Measurements from ENCODE around the gene SPPL3. TPM values are rescaled to one million over a fixed set of nuclear protein-coding genes. Genes with fewer than 3 reads are reported as not detected.

The SPPL3 gene
- total RNA-seq, 4 donors from 2014 or later, result 25.7 to 37.5 (median 34.7) TPM

DNA sequence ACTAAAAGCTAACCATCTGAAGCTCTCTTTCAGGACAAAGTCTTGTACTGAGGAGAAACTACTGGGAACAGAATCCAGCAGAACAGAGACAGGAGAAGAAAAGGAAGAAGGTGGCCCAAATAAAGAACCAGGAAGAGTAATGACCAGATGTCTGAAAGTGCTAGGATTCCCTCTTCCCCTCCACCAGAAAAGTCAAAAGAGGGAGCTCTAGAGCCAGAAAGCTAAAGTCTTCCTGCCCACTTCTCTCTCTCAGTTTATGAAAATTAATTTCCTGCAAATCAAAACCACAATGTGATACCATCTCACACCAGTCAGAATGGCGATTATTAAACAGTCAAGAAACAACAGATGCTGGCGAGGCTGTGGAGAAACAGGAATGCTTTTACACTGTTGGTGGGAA is 47.2 kb downstream of the SPPL3 start:
- WGBS, 2 donors, result 49 to 57% methylated on average over 2 of the region's 2 CpGs
- Histone ChIP-seq H3K27ac (no peak overlapping the region), H3K4me1 (peaks cover 21 to 24% of the 10 kb centered on the region in 2 donors), H3K27me3 (no peaks in the 10 kb centered on the region), H3K9me3 (no peaks in the 10 kb centered on the region), H3K36me3 (no peaks in the 10 kb centered on the region), H3K4me3 (replicated peaks in 1 of 3) (no peak overlapping the region)
- no peak for DNase-seq
- intact Hi-C loops (cut with DNase I), result no loop called here
- TF ChIP-seq POLR2A (IDR thresholded peaks at IDR 0.05), result no peak
- TF ChIP-seq, protein P1, sequence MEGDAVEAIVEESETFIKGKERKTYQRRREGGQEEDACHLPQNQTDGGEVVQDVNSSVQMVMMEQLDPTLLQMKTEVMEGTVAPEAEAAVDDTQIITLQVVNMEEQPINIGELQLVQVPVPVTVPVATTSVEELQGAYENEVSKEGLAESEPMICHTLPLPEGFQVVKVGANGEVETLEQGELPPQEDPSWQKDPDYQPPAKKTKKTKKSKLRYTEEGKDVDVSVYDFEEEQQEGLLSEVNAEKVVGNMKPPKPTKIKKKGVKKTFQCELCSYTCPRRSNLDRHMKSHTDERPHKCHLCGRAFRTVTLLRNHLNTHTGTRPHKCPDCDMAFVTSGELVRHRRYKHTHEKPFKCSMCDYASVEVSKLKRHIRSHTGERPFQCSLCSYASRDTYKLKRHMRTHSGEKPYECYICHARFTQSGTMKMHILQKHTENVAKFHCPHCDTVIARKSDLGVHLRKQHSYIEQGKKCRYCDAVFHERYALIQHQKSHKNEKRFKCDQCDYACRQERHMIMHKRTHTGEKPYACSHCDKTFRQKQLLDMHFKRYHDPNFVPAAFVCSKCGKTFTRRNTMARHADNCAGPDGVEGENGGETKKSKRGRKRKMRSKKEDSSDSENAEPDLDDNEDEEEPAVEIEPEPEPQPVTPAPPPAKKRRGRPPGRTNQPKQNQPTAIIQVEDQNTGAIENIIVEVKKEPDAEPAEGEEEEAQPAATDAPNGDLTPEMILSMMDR (IDR thresholded peaks at IDR 0.05), result peak in 2 of 6 experiments; percentile 8 to 23

DNA sequence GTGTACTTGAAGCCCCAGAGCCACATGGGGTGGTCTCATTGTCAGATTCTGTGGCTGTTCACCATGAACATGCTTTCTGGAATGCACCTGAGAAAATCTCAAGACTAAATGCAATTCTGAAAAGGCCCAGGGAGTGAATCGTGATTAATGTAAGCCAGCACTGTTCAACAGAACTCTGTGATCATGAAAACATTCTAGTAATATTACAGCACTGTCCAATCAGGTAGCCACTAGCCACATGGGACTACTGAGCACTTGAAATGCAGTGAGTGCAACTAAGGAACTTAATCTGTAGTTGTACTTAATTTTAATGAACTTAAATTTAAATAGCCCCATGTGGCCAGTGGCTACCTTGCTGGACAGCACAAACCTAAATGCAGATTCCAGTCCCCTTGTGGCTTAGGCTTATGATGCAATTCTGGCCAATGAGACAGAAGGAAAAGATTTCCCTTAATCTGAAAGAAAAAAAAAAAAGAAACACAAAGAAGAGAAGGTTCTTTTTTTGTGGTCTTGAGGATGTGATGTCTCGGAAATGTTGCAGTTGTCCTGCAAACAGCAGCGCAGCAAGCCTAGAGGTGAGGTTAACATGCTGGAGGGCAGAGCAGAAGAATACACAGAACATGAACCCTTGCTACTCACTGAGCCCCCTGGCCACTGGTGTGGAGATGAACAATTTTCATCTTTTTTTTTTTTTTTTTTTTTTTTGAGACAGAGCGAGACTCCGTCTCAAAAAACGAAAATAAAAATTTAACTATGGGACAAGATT is 48.2 kb downstream of the SPPL3 start:
- Histone ChIP-seq H3K36me3 (no peaks in the 10 kb centered on the region), H3K4me1 (peaks cover 24 to 31% of the 10 kb centered on the region in 2 donors), H3K4me3 (replicated peaks in 1 of 3) (no peak overlapping the region), H3K9me3 (no peaks in the 10 kb centered on the region), H3K27ac (no peak overlapping the region), H3K27me3 (no peaks in the 10 kb centered on the region)
- intact Hi-C loops (cut with DNase I), result no loop called here
- 84 to 88% methylated on average over 6 of the region's 6 CpGs for WGBS, 2 donors
- TF ChIP-seq, protein P1 (IDR thresholded peaks at IDR 0.05), result no peak
- no peak for TF ChIP-seq POLR2A (IDR thresholded peaks at IDR 0.05)
- no peak for DNase-seq

DNA sequence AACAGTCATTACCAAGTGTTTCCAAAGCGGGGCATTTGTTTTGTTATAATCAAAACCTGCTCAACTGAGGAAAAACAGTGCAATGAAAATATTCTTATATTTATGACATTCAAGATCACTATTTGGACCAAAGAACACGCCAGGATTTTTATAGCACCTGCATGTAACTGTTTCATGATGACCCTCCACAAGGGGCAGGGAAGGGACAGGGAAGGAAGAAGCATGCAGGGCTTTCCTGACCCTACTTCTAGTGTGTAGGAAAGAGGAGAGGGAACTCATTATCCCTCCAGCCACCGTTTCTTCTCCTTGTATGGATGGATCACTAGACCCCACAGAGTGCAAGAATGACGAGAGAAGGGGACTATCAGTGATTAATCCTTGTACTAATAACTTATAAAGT is 49.4 kb downstream of the SPPL3 start:
- no peak for DNase-seq
- Histone ChIP-seq H3K27ac (peak overlapping the region in 1 of 3 donors; percentile 11), H3K4me1 (peaks cover 29 to 37% of the 10 kb centered on the region in 2 donors), H3K4me3 (replicated peaks in 1 of 3) (no peak overlapping the region), H3K27me3 (no peaks in the 10 kb centered on the region), H3K9me3 (no peaks in the 10 kb centered on the region), H3K36me3 (no peaks in the 10 kb centered on the region)
- WGBS, 2 donors, result 63% methylated on average over 4 of the region's 4 CpGs
- intact Hi-C loops (cut with DNase I), result no loop called here
- TF ChIP-seq, protein P1 (IDR thresholded peaks at IDR 0.05), result peak in 1 of 6 experiments; percentile 5
- no peak for TF ChIP-seq POLR2A (IDR thresholded peaks at IDR 0.05)

GRCh38 chr12:120853188-120853587 is 51.0 kb downstream of the SPPL3 start:
- 76 to 90% methylated on average over 3 of the region's 3 CpGs for WGBS, 2 donors
- no peak for DNase-seq

DNA sequence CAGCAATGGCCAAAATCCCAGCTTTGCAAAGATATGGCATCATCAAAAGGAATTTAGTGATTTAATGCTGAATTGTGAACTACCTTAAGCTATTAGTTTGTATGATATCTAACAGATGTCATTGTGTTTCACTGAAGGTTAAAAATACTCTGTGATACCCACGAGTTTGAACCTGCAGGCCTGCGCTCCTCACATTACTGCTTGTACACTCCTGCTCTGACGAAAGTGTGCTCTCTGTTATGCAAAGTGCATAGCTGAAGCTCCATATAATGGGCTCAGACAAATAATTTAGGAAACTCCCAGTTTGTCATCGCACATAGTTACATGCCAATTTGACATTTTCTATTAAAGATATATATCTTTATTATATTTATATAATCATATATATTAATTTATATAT is 52.2 kb downstream of the SPPL3 start:
- TF ChIP-seq, protein P1 (IDR thresholded peaks at IDR 0.05), result no peak
- TF ChIP-seq POLR2A (IDR thresholded peaks at IDR 0.05), result no peak
- intact Hi-C loops (cut with DNase I), result no loop called here
- H3K9me3 ChIP-seq, result no peaks in the 10 kb centered on the region
- H3K36me3 ChIP-seq, result no peaks in the 10 kb centered on the region
- H3K4me1 ChIP-seq, result peaks cover 49 to 57% of the 10 kb centered on the region in 2 donors
- H3K27ac ChIP-seq, result no peak overlapping the region
- H3K27me3 ChIP-seq, result no peaks in the 10 kb centered on the region
- 73% methylated on average over 4 of the region's 4 CpGs for WGBS, 2 donors
- no peak for DNase-seq
- H3K4me3 ChIP-seq (replicated peaks in 1 of 3), result no peak overlapping the region

More at GRCh38 chr12:120853188-120853587, 51.0 kb downstream of the SPPL3 start:
- Histone ChIP-seq H3K27me3 (no peaks in the 10 kb centered on the region), H3K9me3 (no peaks in the 10 kb centered on the region), H3K4me3 (replicated peaks in 1 of 3) (no peak overlapping the region), H3K4me1 (peaks cover 37 to 45% of the 10 kb centered on the region in 2 donors), H3K27ac (peak overlapping the region in 1 of 3 donors; percentile 7), H3K36me3 (no peaks in the 10 kb centered on the region)
- TF ChIP-seq POLR2A (IDR thresholded peaks at IDR 0.05), result no peak
- TF ChIP-seq, protein P1 (IDR thresholded peaks at IDR 0.05), result no peak
- intact Hi-C loops (cut with DNase I), result no loop called here
